ENCODE data around the gene ZNF436. TPM values are rescaled to one million over a fixed set of nuclear protein-coding genes. Genes with fewer than 3 reads are reported as not detected.

ZNF436 gene
- total and polyA plus RNA-seq, 2 of the 8 experiments (the other 6 are each of a cell fraction or from before 2014, with no cell fraction given) = 0.65 to 1.8 TPM

Other genes with a start within 250 kb of the ZNF436 start
- 59.9 and 60.5 TPM in 2 replicates for gene LUZP1, start 201.0 kb downstream of the ZNF436 start, total RNA-seq (2021; fragmentation: NEBNext Ultra II Directional; extraction: Animal tissue kit (Norgen Biotek cat#: 25700))
- gene LUZP1, start 201.0 kb downstream of the ZNF436 start, polyA plus RNA-seq (2011; rRNA removed) = 12.2 and 14.0 TPM in 2 replicates
- gene HTR1D, start 152.3 kb downstream of the ZNF436 start, total RNA-seq (2021; fragmentation: NEBNext Ultra II Directional; extraction: Animal tissue kit (Norgen Biotek cat#: 25700)) = 11.5 and 13.0 TPM in 2 replicates
- 8.8 and 11.5 TPM in 2 replicates for gene HTR1D, start 152.3 kb downstream of the ZNF436 start, polyA plus RNA-seq (2011; rRNA removed)
- 203 and 214 TPM in 2 replicates for gene HNRNPR, start 25.6 kb downstream of the ZNF436 start, total RNA-seq (2021; fragmentation: NEBNext Ultra II Directional; extraction: Animal tissue kit (Norgen Biotek cat#: 25700))
- gene HNRNPR, start 25.6 kb downstream of the ZNF436 start, polyA plus RNA-seq (2011; rRNA removed) = 76.8 and 110 TPM in 2 replicates
- gene TCEA3, start 54.9 kb upstream of the ZNF436 start, total RNA-seq (2021; fragmentation: NEBNext Ultra II Directional; extraction: Animal tissue kit (Norgen Biotek cat#: 25700)) = 0.21 TPM in 1 of 2 replicates, not detected in the other
- 0.08 and 0.13 TPM in 2 replicates for gene TCEA3, start 54.9 kb upstream of the ZNF436 start, polyA plus RNA-seq (2011; rRNA removed)
- gene ASAP3, start 114.3 kb upstream of the ZNF436 start, total RNA-seq (2021; fragmentation: NEBNext Ultra II Directional; extraction: Animal tissue kit (Norgen Biotek cat#: 25700)) = 54.9 and 58.0 TPM in 2 replicates
- gene ASAP3, start 114.3 kb upstream of the ZNF436 start, polyA plus RNA-seq (2011; rRNA removed) = 53.1 and 62.6 TPM in 2 replicates
- 6.1 and 7.0 TPM in 2 replicates for gene E2F2, start 161.4 kb upstream of the ZNF436 start, total RNA-seq (2021; fragmentation: NEBNext Ultra II Directional; extraction: Animal tissue kit (Norgen Biotek cat#: 25700))
- 1.8 and 2.3 TPM in 2 replicates for gene E2F2, start 161.4 kb upstream of the ZNF436 start, polyA plus RNA-seq (2011; rRNA removed)
- 240 and 252 TPM in 2 replicates for gene ID3, start 189.7 kb upstream of the ZNF436 start, total RNA-seq (2021; fragmentation: NEBNext Ultra II Directional; extraction: Animal tissue kit (Norgen Biotek cat#: 25700))
- gene ID3, start 189.7 kb upstream of the ZNF436 start, polyA plus RNA-seq (2011; rRNA removed) = 304 and 490 TPM in 2 replicates